SH-SY5Y (cell line): ENCODE data around the gene PRKG2.

Source experiments
- GATA2 ChIP-seq: IDR thresholded peaks from 2 replicates; pipeline ENCODE4 v1.6.1; 2011; ENCODE audit warnings: mild to moderate bottlenecking, low read depth, low read length
- GATA3 ChIP-seq: IDR thresholded peaks from 2 replicates; pipeline ENCODE4 v1.6.1; 2011; ENCODE audit warnings: low read depth, mild to moderate bottlenecking, low read length, moderate library complexity

GRCh38 chr4:81116566-81116965 is 98.5 kb downstream of the PRKG2 start:
- TF ChIP-seq GATA2 (no peak), GATA3 (no peak)
